PC-9 (cell line): ENCODE measurements around the gene ZNF599.

Experiments used
- CTCF ChIP-seq: fragments of 200-600 bp; sonication (generic); conservative IDR thresholded peaks from 2 replicates; pipeline ENCODE4 v1.6.1; 2017; ENCODE audit warnings: mixed run types, antibody characterized with exemption, mild to moderate bottlenecking, moderate library complexity
- EZH2 ChIP-seq: fragments of 200-600 bp; sonication (generic); IDR thresholded peaks from 2 replicates; pipeline ENCODE4 v1.8.0; 2017; ENCODE audit warnings: antibody characterized with exemption, low read depth

GRCh38 chr19:34786236-34786635, 13.2 kb upstream of the ZNF599 start:
- no peak for TF ChIP-seq CTCF
- TF ChIP-seq EZH2, result no peak
